ENCODE results near the gene TFEB.

TFEB gene

GRCh38 chr6:41707565-41708200, 27.7 kb downstream of the TFEB start:
- peak in 2 of 4 experiments; percentile 14 to 15 for DNase-seq (ENCODE audit: low read depth in 4 of 4, low spot score in 1 of 4)

DNA sequence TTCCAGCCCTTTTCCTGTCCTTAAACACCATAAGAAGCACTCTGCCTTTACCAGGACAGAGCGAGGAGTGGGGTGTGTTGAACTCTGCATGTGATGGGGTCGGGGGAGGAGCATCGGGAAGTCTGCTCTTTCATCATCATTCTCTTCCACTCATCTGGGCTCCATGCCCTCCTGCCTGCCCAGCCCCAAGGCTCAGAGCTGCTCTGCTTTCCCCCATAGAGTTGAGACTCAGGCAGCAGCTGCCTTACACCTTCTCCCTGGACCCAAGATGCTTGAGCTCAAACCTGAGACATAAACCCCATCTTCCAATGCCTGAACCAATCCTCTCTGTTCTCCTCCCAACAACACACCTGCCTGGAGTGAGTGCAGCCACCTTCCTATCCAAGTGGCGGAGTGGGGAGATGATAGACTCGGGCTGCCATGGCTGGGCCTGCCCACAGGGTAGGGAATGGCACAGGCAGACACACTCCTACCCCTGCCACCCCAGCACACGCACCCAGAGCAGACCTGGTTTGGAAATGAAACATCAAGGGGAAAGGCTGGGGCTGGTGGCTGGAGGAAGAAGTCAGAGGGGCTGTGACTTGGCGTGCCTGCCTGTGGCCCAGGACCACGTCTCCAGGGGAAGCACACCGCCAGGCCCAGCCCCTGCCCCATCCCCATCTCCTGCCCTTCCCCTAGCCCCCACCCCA, 28.4 kb downstream of the TFEB start:
- DNase-seq (ENCODE audit: low read depth in 4 of 4, low spot score in 1 of 4) = peak in 1 of 4 experiments; percentile 6

- peak in 2 of 4 experiments; percentile 57 to 71 for DNase-seq (ENCODE audit: low read depth in 4 of 4, low spot score in 1 of 4)
Observed at GRCh38 chr6:41705996-41706835, 29.2 kb downstream of the TFEB start.

DNA sequence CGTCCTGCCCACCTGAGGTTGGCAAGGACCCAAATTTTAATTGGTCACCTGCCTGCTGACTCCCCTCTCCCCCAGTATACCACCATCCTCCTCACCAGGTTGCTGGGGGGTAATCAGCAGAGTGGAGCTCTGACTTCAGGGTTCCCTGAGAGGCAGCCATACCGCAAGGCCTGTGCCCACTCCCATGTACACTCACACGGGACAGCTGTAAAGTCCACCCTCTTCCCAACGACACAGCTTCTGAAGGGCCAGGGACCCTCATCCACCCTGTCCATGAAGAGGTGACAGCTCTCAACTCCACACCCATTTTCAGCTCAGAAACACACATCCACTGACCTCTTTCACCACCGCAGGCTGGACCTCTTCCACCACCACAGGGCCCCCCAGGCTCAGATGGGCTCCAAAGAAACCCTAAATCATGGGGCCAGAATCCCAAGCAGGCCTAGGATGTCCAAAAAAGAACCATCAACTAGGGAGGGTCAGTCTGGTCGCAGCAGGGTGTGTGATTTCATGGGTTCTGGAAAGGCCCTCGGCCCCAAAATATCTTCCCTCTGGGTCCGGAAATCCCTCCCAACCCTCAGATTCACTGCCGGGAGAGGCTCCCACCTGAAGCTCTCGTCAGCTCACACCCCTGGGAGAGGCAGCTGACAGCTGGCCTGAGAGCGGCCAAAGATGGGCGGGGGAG, 30.0 kb downstream of the TFEB start:
- DNase-seq (ENCODE audit: low read depth in 4 of 4, low spot score in 1 of 4) = no peak

DNA sequence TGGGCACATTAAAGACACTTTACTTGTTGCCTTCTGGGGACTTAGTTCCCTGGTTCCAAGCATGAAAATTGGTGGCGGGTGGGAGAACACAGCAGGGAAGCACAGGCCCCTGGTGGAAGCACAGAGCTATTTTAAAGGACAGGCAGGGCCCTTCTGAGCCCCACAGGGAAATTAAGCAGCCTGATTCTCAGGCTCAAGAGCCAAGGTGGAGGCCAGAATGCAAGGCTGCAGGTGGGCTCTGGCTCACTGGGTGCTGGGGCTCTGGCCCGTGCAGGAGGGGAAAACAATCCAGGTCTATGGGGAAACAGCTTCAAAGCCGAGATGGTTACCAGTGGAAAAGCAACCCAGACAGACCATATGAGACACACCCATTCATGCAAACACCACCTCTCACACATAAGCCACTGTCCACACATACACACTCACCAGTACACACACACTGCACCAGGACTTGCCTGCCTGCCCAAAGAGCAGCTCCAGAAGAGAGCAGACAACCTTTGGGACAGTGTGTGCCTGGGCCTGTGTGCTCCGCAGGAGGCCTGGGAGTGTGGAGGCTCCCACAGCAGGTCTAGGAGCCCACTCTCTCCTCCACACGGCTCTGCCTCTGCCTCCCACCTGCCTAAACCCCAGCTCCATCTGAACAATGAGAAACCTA, 30.6 kb downstream of the TFEB start:
- no peak for DNase-seq (ENCODE audit: low read depth in 4 of 4, low spot score in 1 of 4)

GRCh38 chr6:41704028-41704427, 31.4 kb downstream of the TFEB start:
- no peak for DNase-seq (ENCODE audit: low read depth in 4 of 4, low spot score in 1 of 4)

GRCh38 chr6:41702771-41703494, 32.5 kb downstream of the TFEB start:
- no peak for DNase-seq (ENCODE audit: low read depth in 4 of 4, low spot score in 1 of 4)

GRCh38 chr6:41702089-41702745, 33.2 kb downstream of the TFEB start:
- no peak for DNase-seq (ENCODE audit: low read depth in 4 of 4, low spot score in 1 of 4)

DNA sequence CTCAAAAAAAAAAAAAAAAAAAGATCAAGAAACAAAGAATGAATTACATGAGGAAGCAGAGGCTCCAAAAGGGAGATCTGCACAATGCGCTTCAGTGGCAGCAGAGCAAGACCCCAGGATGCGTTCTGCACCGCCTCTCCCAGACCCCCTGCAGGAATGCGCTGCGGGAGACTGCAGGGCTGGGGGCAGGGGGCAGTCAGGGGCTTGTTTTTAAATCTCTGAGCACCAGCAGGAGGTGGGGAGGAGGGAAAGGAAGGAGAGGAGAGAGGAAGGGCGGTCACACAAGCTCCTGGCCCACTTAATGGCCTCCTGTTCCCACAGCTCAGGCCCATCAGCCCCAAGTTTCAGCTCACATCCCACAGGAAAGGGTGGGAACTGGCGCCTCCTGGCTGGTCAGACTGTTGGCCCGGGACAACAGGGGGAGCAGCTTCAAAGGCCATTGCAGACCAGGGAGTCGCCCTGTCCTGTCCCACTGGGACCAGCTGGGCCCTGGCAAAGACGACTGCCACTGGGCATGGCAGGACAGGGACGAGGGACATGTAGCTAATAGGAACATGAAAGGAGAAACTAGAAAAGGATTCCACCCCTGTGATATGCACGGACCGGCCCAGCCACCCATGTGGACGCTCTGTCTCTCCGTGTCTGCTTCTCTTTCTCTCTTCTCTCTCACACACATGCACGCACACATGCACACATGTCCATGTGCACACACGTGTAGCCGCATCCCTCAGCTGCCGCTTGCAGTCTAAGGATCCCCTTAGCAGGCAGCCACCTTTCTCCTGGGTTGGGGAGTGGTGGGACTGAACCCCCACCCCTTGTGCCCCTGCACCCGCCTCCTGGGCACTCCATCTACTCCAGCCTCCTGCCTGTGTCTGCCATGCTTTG, 34.7 kb downstream of the TFEB start:
- no peak for DNase-seq (ENCODE audit: low read depth in 4 of 4, low spot score in 1 of 4)

- no peak for DNase-seq (ENCODE audit: low read depth in 4 of 4, low spot score in 1 of 4)
Observed at GRCh38 chr6:41699063-41699462, 36.3 kb downstream of the TFEB start.

GRCh38 chr6:41697861-41698781, 37.3 kb downstream of the TFEB start:
- DNase-seq (ENCODE audit: low read depth in 4 of 4, low spot score in 1 of 4) = no peak

DNA sequence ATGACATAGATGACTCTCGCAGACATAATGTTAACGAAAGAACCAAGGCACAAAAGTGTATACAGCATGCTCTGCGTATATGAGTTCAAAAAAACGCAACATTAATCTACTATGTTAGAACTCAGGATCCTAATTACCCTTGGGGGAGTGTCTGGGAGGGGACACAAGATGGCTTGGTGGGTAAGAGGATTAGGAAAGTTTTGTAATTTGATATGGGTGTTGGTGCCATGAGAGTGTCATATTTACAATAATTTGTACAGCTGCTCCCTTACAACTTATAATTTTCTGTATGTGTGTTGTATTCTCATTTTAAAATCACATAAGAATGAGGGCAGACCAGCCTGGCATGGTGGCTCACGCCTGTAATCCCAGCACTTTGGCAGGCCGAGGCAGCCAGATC, 38.6 kb downstream of the TFEB start:
- DNase-seq (ENCODE audit: low read depth in 4 of 4, low spot score in 1 of 4) = no peak

DNA sequence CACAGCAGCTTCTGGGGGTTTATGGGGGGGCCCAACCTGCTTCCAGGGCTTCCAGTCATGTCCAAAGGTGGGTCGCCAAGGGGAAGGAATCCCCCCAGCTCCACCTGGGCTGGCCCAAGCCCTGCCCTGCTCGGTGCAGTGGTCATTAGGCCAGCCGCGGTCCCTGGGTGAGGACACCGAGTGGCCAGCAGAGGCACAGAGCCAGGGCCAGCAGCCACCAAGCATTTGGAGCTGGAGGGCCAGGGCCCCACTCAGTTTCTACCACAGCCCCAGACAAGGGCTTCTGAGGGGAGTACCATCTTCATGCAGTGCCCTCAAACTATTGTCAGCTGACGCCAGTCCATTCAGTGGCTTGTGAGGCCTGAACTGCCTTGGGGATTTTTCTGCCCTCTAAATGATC, 39.6 kb downstream of the TFEB start:
- DNase-seq (ENCODE audit: low read depth in 4 of 4, low spot score in 1 of 4) = no peak

- DNase-seq (ENCODE audit: low read depth in 4 of 4, low spot score in 1 of 4) = no peak
Observed at GRCh38 chr6:41694815-41695526, 40.4 kb downstream of the TFEB start.

DNA sequence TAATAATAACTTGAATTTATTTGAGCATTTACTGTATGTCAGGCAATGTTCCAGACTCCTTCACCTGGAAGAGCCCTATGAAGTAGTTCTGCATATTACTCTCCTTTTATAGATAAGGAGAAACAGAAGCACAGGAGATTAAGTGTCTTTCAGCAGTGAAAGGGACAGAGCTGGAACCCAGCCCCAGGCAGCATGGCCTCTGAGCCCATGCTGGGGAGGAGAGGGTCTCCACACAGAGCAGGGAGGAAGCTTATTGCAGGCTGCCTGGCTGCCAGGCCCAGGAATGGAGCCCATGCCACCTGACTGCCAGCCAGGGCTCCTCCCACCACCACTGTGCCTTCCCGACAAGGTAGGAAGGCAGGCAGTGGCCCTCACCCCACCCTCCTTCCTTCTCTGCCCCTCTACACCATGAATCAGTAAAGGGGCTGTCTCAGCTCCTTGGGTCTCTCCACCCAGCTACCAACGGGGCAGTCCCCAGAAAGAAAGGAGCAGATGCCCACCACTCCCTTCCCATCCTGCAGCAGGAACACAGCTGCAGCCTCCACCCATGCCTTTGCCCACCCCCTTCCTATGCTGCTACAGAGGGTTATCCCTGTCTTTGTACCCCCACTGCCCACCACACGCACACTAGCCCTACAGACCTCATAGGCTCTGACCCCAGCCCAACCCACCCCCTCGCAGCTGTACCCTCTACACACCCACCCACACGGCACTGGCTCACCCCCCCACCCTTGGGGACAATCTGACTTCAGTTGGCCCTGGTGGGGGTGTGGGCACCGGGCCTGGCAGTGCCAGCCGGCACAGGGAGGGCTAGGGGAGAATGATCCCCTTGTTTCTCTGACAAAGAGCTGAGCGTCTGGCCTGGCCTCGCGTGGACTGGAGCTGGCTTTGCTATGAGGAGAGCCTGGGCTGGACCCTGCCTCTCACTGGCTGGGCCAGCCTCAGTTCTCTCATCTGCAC, 41.8 kb downstream of the TFEB start:
- no peak for DNase-seq (ENCODE audit: low read depth in 4 of 4, low spot score in 1 of 4)

DNA sequence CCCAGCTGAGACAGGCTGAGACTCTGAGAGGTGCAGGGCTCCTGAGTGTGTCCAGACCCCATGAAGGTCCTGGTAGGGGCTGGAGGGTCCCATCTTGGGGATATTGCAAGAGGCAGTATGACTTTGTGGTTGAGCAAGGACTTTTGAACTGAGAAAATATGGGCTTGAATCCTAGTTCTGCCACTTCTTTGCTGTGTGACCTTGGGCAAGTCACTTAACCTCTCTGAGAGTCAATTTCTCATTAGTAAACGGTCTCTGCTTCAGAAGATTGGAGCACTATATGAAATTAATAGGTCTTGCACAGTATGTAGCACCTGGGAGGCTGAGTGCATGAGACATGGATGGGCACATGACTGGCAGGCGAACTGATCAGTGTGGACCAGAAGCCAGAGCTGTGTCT, 42.7 kb downstream of the TFEB start:
- no peak for DNase-seq (ENCODE audit: low read depth in 4 of 4, low spot score in 1 of 4)

Measured in stimulated activated CD4-positive, alpha-beta T cell treated with anti-CD3 and anti-CD28 coated beads, Interleukin-1b, Interleukin-23, amount 100 ng/mL, for 24 hours (primary cell).